HG03439 (cell line): ENCODE results near the gene FNDC3B.
"Not testable (repeated sequence)": the region's sequence is repeated elsewhere in the genome, so short reads cannot be mapped to it uniquely, and the experiment has no call there.

ENCODE experiments used
- ATAC-seq: cut with Tn5 transposase; IDR thresholded peaks from one replicate; pipeline ENCODE4 v1.9.1; 2021; ENCODE audit warnings: mild to moderate bottlenecking, moderate library complexity; ENCODE audit not compliant: unreplicated experiment

FNDC3B gene

DNA sequence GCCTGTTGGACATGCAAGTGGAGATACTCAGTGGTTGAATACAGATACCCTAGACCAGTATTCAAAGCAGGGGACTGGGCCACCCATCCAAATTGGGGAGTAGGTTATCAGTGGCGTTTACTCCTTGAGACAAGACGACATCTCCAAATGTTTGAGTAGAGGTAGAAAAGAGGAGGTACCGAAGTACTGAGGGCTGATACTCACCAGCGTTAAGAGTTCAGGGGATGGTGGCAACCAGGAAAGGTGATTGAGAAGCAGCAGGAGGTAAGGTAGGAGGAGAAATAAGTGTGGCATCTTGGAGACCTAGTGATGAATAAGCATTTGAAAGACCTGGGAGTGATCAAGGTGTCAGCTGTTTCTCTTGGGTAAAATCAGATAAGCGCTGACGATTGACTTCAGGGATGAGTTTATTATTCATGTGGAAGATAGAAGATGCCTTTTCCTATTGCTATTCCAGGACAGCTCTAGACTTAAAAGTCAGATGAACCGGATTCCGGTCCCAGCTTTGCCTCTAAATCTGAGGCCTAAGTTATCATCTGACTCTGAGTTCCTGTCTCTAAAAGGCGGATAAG, 312.6 kb downstream of the FNDC3B start:
- no peak for ATAC-seq

DNA sequence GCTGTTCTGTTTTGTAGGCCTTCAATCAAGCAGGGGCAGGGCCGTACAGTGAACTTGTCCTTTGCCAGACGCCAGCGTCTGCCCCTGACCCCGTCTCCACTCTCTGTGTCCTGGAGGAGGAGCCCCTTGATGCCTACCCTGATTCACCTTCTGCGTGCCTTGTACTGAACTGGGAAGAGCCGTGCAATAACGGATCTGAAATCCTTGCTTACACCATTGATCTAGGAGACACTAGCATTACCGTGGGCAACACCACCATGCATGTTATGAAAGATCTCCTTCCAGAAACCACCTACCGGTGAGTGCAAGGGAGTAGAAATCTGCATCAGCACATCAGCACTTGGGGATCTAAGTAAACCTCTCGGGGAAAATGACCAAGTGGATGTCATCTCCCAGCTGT, 313.4 kb downstream of the FNDC3B start:
- no peak for ATAC-seq

DNA sequence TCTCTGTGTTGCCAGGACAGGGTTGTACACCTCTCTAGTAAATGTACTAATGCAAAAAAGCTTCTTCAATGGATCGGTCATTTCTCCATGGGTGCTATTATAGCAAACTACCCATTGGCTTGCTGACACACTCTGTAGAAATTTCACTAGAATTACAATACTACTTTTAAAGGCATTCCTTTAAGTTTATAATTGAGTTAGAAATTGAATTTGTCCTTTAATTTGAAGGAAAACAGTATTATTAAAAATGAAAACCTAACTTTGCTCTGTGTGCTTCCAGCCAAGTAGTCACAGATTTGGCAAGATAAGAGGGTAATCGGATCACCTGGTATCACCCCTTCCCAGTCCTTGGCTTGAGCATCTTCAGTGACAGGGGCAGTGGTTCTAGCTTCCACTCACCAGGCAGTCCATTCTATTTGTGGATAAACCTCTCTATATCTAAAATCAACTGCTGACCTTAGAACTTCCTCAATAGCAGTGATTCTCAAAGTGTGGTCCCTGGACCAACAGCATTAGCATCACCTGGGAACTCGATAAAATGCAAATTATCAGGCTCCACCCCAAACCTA, 315.6 kb downstream of the FNDC3B start:
- no peak for ATAC-seq

DNA sequence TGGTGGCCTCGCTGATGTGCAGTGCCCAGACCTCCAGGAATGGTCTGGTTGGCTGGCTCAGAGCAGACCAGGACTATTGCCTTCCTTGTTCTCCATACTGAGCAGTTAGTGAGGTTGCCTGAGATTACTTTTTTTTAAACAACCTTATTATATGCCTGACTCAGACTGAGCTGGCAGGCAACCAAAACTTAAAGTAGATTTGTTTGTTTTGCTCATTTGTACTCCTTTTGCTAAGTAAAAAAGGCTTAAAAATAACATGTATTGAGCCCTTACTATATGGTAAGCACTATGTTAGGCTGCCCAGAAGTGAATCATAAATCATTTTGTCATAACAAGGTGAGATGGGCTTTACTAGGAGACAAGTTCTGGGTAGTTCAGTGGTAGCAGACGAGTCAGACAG, 316.5 kb downstream of the FNDC3B start:
- ATAC-seq: no peak

DNA sequence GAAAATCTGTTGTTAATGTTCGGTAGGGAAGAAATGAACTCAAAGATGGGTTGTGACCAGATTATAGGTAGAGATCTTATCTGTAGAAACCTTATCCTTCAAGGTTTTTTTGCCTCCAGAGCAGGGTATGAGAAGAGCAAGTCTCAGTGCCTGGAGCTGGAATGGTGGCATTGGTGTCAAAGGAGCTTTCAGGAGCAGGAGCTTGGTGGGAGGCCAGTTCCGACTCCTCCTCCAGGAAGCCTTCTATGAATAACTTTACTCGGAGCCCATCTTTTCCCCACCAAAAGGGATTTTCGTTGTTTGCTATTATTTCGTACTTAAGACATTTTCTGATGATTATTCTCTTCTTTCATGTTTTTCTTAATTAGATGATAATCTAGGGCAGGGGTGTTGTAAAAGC, 317.0 kb downstream of the FNDC3B start:
- no peak for ATAC-seq

DNA sequence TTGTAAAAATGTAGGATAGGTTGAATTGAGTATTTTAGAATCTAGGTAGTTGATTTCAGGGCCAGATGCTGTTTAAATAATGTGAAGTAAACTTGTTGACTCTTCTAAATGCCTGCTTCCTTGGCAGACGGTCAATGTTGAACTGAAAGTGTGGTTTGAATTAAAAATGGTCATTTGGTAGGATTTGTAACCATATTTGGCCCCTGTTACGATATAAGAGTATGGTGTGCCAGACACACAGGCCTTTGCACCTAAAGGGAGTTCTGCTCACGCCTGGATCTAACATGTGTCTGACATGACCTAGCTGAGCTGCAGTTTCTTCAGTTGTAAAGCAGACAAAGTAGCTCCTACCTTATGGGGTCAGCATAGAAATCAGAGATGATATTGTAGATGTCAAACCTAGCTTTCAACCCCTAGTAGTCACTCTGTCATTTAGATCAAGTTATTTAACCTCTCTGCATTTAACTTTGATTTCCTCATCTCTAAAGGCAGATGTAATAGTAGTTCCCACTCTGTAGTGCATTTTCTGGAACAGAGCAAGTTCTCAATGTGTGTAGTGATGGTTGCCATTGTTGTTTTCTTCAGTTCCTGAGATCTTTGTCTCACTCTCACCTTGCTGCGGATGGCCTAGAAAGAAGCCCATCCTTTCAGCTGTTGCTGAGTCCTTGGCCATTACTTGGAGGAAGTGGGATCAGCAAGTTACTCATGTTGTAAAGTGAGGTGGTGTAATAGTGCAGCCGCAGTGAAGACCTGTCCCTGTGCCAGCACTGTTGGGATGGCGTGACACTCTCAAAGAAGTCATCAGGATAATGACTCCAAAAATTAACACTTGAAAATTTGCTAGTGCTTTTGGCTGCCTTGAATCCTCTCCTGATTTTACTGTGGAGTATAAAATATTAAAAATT, 318.7 kb downstream of the FNDC3B start:
- no peak for ATAC-seq

DNA sequence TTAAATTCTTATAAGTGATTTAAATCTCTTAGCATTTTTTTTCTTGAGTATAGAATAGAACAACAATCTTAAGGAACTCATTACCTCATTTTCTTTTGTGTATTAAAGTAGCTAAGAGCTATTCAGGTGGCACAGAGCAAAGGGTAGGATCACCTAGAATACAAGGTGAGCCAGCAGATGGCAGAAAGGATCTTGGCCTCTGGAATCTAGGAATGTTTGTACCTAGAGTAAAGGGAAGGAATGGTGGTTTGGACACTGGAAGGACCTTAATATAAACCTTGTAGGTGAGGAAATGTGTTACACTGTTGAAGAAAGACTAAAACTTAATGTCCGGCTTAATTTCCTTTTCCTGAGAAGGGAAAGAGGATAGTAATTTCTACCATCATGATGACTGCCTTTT, 319.9 kb downstream of the FNDC3B start:
- ATAC-seq: no peak

DNA sequence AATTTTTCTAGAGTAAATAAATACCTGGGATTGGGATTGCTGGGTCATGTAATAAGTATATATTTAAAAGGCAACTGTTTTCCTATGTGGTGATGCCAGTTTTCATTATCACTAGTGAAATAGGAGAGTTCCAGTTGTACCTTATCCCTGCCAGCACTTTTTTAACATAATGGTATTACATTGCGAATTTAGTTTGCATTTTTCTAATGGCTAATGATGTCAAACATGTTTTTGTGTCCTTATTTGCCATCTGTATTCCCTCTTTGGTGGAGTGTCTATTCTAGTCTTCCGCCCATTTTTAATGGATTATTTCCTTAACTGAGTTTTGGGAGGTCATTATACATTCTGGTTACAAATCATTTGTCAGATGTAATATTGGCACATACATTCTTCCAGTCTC, 320.6 kb downstream of the FNDC3B start:
- ATAC-seq: no peak

DNA sequence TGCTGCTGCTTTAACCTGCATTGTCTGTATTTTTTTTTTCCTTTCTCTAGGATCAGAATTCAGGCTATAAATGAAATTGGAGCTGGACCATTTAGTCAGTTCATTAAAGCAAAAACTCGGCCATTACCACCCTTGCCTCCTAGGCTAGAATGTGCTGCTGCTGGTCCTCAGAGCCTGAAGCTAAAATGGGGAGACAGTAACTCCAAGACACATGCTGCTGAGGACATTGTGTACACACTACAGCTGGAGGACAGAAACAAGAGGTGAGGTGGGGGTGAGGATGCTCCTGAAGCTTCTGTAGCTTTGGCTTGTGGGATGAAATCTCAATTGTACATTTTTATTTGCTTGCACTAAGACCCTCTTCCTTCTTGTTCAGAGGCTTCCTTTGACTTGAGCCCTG, 323.2 kb downstream of the FNDC3B start:
- ATAC-seq: no peak

DNA sequence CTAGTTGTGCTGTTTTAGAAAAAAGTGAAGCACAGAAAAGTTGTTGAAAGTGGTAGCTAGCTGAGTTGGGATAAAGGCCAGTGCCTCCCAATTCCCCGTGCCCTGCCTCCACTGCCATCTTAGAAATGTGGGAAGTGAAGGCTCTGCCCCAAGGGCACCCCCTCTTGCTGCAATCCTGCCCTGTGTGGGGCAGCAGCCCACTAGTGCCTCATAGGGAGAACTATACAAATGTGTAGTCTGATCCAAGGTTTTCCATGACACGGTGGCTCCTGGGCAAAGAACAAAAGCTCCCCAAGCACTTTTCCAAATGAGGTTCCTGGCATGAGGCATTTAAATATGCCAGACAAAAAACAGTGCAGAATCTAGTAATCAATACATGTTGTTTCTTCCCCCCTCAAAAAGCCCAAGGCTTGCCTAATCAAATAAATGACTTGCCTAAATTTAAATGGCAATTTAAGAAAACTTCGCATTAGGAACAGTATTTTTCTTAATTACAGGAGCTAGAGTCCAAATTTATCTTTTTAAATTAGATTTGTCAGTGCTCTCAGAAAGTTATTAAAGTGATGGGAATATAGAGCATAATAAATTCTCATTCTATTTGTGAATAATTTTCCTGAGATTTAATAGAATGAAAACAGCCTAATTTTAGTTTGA, 325.1 kb downstream of the FNDC3B start:
- ATAC-seq: no peak

DNA sequence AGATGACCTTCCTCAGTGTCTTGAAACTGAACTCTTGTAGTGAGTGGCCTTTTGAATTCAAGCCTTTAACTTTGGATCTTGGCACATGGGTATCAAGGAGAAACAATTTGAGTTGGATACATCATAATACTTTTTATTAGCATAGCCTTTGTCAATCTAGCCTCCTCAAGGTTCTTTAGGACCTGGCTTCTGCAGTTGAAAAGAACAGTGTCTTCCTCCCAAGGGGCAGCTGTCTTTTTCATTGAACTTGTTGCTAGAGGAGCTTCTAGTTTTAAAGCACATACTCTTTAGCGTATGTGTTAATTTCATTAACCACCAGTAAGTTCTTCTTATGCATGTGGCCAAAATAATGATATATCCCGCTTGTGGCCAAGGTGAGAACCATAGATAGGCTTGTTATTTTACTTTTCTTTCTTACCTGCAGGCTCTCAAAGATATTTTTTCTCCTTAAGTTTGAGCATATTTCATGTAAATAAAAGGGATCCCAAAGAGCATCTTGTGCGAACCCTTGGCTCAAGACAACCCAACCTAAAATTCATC, 325.7 kb downstream of the FNDC3B start:
- no peak for ATAC-seq

DNA sequence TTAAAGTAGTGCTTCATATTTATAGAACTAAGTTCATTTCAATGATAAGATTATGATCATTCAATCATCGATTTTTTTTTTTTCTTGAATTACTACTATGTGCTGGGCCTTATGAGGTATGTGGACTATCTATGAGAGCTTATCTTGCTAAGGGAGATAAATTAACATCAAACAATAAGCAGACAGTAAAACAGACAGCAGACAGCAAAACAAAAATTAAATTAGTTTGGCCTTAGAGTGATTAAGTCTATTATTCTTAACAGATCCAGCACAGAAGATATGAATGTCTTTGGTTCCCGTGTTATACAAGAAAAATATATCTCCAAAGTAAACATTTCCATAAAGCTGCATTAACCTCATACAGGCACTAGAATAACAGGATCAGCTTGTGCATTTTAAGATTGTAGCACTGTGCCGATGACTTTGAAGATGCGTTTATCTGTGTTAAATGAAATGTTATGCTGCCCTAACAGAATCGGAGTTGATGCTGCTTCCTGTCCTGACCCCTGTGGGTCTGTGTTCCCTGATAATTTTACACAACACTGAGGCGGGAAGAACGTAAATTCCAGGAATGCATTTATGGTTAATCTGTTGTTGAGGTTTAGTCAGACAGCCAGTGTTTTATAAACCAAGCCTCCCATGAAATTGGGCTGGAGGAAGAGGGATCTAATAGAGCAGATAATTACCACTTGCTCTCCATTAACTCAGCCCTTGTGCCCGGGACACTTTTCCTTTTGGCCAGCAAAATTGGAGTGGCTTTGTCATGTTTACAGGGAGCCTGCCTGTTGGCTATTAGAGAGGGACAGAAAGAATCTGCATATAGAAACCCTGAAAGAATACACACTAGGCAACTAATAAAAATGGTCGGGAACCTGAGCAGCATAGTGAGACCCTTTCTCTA, 328.1 kb downstream of the FNDC3B start:
- no peak for ATAC-seq

DNA sequence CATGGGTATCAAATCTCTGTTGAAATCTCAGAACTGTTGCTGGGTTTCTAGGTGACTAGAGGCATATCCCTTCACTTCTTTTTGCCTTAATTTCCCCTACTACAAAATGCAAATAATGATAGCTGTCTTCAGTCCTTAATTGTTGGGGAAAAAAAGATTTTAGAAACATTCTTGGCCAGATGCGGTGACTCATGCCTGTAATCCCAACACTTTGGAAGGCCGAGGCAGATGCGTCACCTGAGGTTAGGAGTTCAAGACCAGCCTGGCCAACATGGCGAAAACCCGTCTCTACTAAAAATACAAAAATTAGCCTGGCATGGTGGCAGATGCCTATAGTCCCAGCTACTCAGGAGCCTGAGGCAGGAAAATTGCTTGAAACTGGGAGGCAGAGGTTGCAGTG, 329.2 kb downstream of the FNDC3B start:
- not testable (repeated sequence) for ATAC-seq

DNA sequence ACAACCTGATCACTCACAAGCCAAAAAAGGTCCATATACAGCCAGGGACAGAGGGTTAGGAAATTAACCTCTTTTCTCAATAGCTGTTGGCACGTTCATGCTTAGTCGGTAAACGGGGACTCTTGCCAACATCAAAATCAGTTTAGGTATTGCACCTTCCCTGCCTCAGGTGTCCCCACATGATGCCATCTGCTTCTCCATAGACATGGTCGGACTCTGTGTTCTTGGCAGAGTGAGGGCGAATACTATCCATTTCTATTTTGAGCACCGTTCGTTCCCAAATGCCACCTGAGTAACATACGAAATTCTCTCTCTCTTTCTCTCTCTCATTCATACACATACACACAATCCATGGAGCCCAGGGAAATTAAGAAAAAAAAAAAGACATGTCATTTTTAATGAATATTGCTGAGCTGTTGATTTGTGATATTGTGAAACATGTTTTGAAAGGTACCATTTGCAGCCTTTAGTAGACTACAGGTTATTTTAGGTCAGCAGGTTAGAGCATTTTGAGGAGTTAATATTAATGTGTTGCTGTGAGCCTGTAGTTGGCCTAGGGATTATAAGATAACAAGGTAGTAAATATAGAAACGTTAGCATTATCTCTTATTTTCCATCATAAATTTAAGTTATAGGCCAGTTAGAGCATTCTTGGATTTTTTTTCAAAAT, 330.3 kb downstream of the FNDC3B start:
- ATAC-seq: no peak

DNA sequence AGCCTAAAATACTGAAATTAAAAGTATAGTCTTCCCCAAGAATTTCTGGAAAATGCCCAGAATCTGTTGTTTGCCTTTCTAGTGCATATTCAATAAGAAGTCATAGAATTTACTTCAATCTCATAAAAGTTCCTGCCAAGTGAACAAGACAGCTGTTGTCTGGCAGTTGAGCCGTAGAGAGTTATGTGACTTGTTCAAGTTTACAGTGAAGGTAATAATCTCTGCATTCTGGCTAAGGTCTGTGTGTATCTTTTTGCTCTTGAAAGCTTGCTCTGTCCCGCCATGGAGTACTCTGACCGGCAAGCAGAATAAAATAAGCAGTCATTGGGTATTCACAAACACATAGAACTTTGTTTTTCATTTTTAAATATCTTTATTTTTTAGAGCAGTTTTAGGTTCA, 331.0 kb downstream of the FNDC3B start:
- ATAC-seq: no peak

DNA sequence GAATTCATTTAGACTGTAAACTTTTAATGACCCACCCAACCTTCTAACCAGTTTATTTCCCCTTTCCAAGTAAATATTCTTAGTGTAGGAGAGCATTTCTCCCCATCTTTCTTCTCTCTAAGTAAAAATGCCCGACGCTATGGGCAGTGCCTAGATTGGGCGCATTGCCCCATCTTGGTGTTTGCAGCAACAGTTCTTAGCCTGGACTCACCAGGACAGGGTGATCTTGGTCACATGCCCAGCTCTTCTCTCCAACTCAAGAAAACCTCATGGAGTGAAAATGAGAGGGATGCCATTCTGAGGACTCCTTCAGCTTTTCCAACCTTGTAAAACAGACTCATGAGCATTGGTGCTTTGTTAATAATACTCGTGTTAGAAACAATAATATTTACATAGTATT, 332.2 kb downstream of the FNDC3B start:
- ATAC-seq: no peak

DNA sequence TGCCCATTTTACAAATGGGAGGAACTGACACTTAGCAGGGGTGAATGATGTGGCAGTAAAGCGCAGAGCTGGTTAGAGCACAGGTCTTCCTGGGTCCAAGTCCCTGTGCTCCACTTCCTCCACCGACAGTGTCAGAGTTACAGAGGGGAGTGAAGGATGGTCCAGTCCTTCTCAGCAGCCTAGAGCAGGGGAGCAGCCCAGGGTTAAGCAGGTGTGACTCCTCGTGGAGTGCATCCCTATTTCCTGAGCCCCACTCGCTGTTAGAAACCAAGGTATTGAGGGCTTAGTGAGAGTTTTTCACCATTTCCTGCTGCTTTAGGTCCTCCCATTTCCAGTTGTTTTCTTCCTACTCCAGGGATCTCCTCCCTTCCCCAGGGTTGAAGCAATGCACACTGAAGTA, 333.5 kb downstream of the FNDC3B start:
- no peak for ATAC-seq

DNA sequence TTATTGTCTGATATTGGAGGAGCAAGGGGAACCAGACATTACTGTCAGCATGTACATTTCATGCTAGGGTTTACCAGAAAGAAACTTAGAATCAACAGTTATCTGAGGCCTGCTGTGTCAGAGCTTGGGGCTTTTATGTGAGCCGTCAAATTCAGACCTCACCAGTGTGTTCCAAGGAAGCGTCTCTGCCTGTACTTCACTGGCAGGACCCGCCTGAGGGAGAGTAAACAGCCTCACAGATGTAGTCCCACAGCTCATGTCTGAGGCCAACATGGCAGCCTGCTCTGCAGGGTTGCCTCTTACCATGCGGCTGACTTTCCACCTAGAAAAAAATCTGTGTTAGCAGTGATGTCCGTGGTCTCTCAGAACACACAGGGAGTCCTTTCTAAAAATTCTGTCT, 334.5 kb downstream of the FNDC3B start:
- ATAC-seq: no peak

DNA sequence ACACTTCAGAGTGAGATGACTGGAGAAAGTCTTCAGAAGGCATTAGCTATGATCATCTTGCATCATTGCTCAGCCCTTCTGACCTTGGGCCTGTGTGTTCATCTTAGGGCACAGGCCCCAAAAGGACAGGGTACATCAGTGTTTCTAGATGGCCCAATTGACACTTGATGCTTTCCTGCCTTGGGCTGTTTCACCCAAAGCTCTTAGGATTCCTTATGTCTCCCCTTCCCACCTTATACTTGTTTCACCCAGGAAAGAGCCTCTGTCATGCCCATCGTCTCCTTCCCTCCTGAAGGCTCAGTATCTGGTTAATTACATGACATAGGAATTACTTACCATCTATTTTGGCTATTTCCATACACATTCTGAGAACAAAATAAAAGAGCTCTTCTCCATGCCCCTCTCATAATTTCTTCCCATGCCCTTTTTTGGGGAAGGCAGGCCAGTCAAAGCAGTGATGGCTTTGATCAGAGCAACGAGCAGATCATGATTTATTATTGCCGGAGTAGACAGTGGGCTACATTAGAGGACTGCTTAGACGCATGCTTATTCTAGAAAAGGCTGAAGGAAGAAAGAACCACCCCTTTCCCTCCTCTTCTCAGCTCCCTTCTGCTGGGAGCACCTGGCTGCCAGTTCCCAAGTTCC, 335.9 kb downstream of the FNDC3B start:
- no peak for ATAC-seq
